Ishikawa (cell line): Measurements from ENCODE around the gene THEM5.

Experiments used
- CEBPB ChIP-seq: IDR thresholded peaks from 2 replicates; pipeline ENCODE4 v1.6.1; 2012
- CREB1 ChIP-seq: IDR thresholded peaks from 2 replicates; pipeline ENCODE4 v1.6.1; 2012; ENCODE audit warnings: low read depth
- EGR1 ChIP-seq: IDR thresholded peaks from 2 replicates; pipeline ENCODE4 v1.6.1; 2012
- EP300 ChIP-seq: IDR thresholded peaks from 2 replicates; pipeline ENCODE4 v1.6.1; 2012; ENCODE audit warnings: borderline replicate concordance
- FOXM1 ChIP-seq: IDR thresholded peaks from 2 replicates; pipeline ENCODE4 v1.6.1; 2012; ENCODE audit warnings: low read depth, borderline replicate concordance
- NFIC ChIP-seq: IDR thresholded peaks from 2 replicates; pipeline ENCODE4 v1.6.1; 2012
- RAD21 ChIP-seq: IDR thresholded peaks from 2 replicates; pipeline ENCODE4 v1.6.1; 2012; ENCODE audit warnings: low read depth
- TAF1 ChIP-seq: IDR thresholded peaks from 2 replicates; pipeline ENCODE4 v1.6.1; 2012; ENCODE audit warnings: low read depth, mild to moderate bottlenecking
- TCF12 ChIP-seq: IDR thresholded peaks from 2 replicates; pipeline ENCODE4 v1.6.1; 2012; ENCODE audit warnings: low read depth
- TEAD4 ChIP-seq: IDR thresholded peaks from 2 replicates; pipeline ENCODE4 v1.6.1; 2012
- YY1 ChIP-seq: IDR thresholded peaks from 2 replicates; pipeline ENCODE4 v1.6.1; 2012; ENCODE audit warnings: low read depth
- ZBTB7A ChIP-seq: IDR thresholded peaks from 2 replicates; pipeline ENCODE4 v1.6.1; 2012; ENCODE audit warnings: low read depth
- TF ChIP-seq, protein P1 (sequence below): IDR thresholded peaks from 2 replicates; pipeline ENCODE4 v1.6.1; 2012
- TF ChIP-seq, protein P2 (sequence below): IDR thresholded peaks from 2 replicates; pipeline ENCODE4 v1.6.1; 2012; ENCODE audit warnings: low read depth, mild to moderate bottlenecking
- TF ChIP-seq, protein P3 (sequence below): IDR thresholded peaks from 2 replicates; pipeline ENCODE4 v1.6.1; 2012

The THEM5 gene

DNA sequence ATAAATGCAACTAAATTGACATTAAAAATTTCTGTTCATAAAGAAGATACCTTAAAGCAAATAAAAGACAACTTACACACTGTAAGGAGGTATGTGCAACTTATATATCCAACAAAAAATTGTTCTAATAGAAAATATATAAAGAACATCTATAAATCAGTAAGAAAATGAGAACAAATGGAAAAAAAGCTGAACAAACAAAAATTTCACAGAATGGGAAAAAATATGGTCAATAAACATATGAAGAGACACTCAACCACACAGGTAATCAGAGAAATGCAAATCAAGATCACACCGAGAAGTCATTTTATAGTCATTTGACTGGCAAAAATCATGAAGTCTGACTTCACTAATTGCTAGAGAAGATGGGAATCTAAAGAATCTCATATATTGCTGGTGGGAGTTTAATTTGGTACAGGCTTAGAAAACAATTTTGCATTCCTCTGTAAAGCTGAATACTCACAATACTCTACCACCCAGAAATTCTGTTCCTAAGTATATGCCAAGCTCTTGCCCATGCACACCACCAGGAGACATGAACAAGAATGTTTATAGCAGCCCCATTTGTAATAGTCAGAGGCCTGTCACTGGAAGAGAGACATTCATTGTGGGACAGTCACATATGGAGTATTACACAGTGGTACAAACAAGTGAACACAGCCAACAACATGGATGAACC is 22.0 kb upstream of the THEM5 start:
- TF ChIP-seq TAF1 = no peak
- TF ChIP-seq EGR1 = no peak
- TF ChIP-seq NFIC = no peak
- no peak for TF ChIP-seq FOXM1
- no peak for TF ChIP-seq TEAD4
- TF ChIP-seq YY1 = no peak
- no peak for TF ChIP-seq RAD21
- no peak for TF ChIP-seq EP300
- no peak for TF ChIP-seq CREB1
- no peak for TF ChIP-seq ZBTB7A
- TF ChIP-seq, protein P1, sequence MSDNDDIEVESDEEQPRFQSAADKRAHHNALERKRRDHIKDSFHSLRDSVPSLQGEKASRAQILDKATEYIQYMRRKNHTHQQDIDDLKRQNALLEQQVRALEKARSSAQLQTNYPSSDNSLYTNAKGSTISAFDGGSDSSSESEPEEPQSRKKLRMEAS = no peak
- TF ChIP-seq CEBPB = no peak
- TF ChIP-seq, protein P2, sequence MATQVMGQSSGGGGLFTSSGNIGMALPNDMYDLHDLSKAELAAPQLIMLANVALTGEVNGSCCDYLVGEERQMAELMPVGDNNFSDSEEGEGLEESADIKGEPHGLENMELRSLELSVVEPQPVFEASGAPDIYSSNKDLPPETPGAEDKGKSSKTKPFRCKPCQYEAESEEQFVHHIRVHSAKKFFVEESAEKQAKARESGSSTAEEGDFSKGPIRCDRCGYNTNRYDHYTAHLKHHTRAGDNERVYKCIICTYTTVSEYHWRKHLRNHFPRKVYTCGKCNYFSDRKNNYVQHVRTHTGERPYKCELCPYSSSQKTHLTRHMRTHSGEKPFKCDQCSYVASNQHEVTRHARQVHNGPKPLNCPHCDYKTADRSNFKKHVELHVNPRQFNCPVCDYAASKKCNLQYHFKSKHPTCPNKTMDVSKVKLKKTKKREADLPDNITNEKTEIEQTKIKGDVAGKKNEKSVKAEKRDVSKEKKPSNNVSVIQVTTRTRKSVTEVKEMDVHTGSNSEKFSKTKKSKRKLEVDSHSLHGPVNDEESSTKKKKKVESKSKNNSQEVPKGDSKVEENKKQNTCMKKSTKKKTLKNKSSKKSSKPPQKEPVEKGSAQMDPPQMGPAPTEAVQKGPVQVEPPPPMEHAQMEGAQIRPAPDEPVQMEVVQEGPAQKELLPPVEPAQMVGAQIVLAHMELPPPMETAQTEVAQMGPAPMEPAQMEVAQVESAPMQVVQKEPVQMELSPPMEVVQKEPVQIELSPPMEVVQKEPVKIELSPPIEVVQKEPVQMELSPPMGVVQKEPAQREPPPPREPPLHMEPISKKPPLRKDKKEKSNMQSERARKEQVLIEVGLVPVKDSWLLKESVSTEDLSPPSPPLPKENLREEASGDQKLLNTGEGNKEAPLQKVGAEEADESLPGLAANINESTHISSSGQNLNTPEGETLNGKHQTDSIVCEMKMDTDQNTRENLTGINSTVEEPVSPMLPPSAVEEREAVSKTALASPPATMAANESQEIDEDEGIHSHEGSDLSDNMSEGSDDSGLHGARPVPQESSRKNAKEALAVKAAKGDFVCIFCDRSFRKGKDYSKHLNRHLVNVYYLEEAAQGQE = no peak
- TF ChIP-seq, protein P3, sequence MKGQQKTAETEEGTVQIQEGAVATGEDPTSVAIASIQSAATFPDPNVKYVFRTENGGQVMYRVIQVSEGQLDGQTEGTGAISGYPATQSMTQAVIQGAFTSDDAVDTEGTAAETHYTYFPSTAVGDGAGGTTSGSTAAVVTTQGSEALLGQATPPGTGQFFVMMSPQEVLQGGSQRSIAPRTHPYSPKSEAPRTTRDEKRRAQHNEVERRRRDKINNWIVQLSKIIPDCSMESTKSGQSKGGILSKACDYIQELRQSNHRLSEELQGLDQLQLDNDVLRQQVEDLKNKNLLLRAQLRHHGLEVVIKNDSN = no peak
- no peak for TF ChIP-seq TCF12

DNA sequence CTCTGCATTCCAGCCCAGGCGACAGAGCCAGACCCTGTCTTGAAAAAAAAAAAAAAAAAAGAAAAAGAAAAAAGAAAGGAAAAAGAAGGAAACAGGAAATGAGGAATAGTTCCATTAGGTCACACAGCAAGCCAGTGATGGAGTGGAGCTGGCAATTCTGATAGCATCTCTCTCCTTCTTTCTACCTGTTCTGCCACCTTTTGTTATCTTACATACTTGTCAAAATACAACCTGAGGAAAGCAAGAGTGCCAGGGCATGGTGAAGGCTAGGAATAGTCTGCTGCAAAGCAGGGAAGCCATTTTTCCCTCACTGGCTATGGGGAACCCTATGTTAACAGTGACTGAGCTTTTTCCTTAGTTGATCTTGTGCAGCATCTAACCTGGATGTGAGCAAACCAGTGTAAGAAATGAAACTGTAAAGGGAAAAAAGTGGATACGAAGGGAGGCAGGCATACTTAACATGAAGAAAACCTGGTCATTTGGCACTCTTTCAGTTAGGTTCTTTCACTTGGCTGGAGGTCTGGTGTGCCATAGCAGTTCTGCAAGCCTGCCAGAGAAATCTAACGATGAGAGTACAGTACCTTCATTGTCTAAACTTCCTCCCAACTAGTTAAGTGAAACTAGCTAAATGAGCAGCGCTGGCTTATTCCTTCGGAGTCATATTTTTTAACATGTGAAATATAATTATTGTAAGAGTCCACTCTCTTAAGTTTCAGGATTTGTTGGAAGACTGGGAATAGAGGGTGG is 17.9 kb upstream of the THEM5 start:
- TF ChIP-seq CEBPB (no peak), FOXM1 (no peak), YY1 (no peak)

DNA sequence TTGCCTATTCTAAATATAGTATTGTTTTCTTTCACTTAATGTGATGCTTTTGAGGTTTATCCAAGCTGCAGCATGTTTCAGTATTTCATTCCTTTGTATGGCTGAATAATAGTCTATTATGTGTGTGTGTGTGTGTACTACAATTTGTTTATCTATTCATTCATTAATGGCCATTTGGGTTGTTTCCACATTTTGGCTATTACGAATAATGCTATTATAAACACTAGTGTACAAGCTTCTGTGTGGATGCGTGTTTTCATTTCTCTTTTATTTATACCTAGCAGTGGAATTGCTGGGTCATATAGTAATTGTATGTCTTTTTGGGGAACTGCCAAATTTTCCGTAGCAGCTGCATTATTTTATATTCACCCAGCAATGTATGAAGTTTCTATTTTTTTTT is 15.0 kb upstream of the THEM5 start:
- TF ChIP-seq TAF1 (no peak), TCF12 (no peak)

DNA sequence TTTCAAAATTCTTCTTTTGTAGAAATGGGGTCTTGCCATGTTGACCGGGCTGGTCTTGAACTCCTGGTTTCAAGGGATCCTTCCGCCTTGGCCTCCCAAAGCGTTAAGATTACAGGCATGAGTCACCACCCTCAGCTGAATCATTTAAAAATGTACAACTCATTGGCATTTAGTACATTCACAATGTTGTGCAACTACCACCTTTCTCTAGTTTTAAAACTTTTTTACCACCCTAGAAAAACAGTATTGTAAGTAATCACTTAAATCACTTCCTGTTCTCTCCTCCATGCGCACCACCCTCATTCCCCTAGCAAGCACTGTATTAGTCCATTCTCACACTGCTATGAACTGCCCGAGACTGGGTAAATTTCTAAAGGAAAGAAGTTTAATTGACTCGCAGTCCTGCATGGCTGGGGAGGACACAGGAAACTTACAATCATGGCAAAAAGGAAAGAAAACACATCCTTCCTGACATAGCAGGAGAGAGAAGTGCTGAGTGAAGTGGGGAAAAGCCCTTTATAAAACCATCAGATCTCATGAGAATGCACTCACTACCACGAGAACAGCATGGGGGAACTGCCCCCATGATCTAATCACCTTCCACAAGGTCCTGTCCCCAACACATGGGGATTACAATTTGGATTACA is 14.4 kb upstream of the THEM5 start:
- no peak for TF ChIP-seq ZBTB7A
- no peak for TF ChIP-seq TCF12
- TF ChIP-seq NFIC = no peak
- TF ChIP-seq YY1 = no peak
- TF ChIP-seq TEAD4 = no peak
- no peak for TF ChIP-seq TAF1
- TF ChIP-seq, protein P2 = no peak
- TF ChIP-seq, protein P1 = no peak
- no peak for TF ChIP-seq CREB1
- TF ChIP-seq EGR1 = no peak
- TF ChIP-seq FOXM1 = no peak
- no peak for TF ChIP-seq CEBPB
- TF ChIP-seq, protein P3 = no peak
- no peak for TF ChIP-seq EP300
- TF ChIP-seq RAD21 = no peak

DNA sequence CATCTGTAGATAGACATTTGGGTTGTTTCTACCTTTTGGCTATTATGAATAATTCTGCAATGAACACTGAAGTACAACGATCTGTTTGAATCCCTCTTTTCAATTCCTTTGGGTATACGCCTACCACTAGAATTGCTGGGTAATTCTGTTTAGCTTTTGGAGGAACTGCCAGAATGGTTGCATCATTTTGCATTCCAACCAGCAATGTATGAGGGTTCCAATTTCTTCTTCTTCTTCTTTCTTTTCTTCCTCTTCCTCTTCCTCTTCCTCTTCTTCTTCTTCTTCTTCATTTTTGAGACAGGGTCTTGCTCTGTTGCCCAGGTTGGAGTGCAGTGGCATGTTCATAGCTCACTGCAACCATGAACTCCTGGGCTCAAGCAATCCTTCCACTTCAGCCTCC is 13.8 kb upstream of the THEM5 start:
- TF ChIP-seq, protein P3 = no peak
- TF ChIP-seq EP300 (no peak), ZBTB7A (no peak), YY1 (no peak), TEAD4 (no peak), EGR1 (no peak), TAF1 (no peak), FOXM1 (no peak), CREB1 (no peak), TCF12 (no peak), NFIC (no peak), CEBPB (no peak), RAD21 (no peak)
- TF ChIP-seq, protein P1 = no peak
- TF ChIP-seq, protein P2 = no peak
